Parathyroid adenoma (tissue), 2 donors: ENCODE results near the gene PKD2L2.

Experiments
- H2AFZ ChIP-seq: fragments of 300-600 bp; sonication (generic); one replicate; pipeline ENCODE4 v1.7.0; 2017; ENCODE audit warnings: antibody characterized with exemption, mild to moderate bottlenecking
- H3K27ac ChIP-seq: fragments of 300-600 bp; sonication (generic); one replicate; pipeline ENCODE4 v1.7.0; 2017
- H3K27me3 ChIP-seq: fragments of 300-600 bp; sonication (generic); one replicate; pipeline ENCODE4 v1.7.0; 2017; ENCODE audit warnings: low read length; ENCODE audit not compliant: control insufficient read depth, insufficient read depth
- H3K36me3 ChIP-seq: fragments of 300-600 bp; sonication (generic); one replicate; pipeline ENCODE4 v1.7.0; 2017; ENCODE audit warnings: low read length; ENCODE audit not compliant: control insufficient read depth, insufficient read depth
- H3K4me1 ChIP-seq: fragments of 300-600 bp; sonication (generic); one replicate; pipeline ENCODE4 v1.7.0; 2017; ENCODE audit warnings: control low read depth
- H3K4me2 ChIP-seq: fragments of 300-600 bp; sonication (generic); one replicate; pipeline ENCODE4 v1.7.0; 2017; ENCODE audit warnings: low read length
- H3K4me3 ChIP-seq: fragments of 300-600 bp; sonication (generic); one replicate; pipeline ENCODE4 v1.7.0; 2017; ENCODE audit warnings: low read depth, low read length
- H3K79me2 ChIP-seq: fragments of 300-600 bp; sonication (generic); one replicate; pipeline ENCODE4 v1.7.0; 2017; ENCODE audit warnings: control low read depth
- H3K9ac ChIP-seq: fragments of 300-600 bp; sonication (generic); one replicate; pipeline ENCODE4 v1.7.0; 2017; ENCODE audit warnings: mild to moderate bottlenecking
- H3K9me3 ChIP-seq: fragments of 300-600 bp; sonication (generic); one replicate; pipeline ENCODE4 v1.7.0; 2017; ENCODE audit warnings: low read length; ENCODE audit not compliant: control insufficient read depth
- TF ChIP-seq, protein P1 (sequence below): fragments of 300-600 bp; sonication (generic); IDR thresholded peaks from one replicate; pipeline ENCODE4 v1.7.0; 2017; ENCODE audit warnings: antibody characterized with exemption, mild to moderate bottlenecking
- donor health status: primary hyperparathyroidism.

The PKD2L2 gene

DNA sequence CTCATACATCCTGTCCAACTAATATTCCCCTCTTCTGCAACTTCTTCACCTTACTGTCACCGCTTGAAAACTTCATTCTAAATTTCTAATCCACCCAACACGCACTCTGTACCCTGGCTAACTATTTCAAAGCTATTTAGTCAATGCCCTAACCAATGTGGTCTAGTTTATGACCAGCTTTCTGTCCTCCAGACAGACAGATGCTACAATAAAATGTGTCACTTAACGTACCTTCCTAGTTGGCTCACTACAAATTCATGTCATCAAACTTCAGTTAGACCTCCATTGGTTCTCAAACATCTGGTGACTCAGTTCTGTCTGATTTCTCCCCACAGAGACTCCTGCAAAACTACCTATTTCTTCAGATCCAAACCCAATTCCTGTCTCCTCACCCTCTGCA lies 86.0 kb downstream of the PKD2L2 start:
- Histone ChIP-seq H3K27ac (no peak overlapping the region), H3K4me2 (no peak overlapping the region), H3K9ac (no peak overlapping the region), H3K79me2 (peaks cover 20% of the 10 kb centered on the region), H3K27me3 (no peaks in the 10 kb centered on the region), H3K4me1 (no peaks in the 10 kb centered on the region), H2AFZ (no peak overlapping the region), H3K4me3 (no peak overlapping the region), H3K9me3 (no peaks in the 10 kb centered on the region), H3K36me3 (no peaks in the 10 kb centered on the region)
- TF ChIP-seq, protein P1, sequence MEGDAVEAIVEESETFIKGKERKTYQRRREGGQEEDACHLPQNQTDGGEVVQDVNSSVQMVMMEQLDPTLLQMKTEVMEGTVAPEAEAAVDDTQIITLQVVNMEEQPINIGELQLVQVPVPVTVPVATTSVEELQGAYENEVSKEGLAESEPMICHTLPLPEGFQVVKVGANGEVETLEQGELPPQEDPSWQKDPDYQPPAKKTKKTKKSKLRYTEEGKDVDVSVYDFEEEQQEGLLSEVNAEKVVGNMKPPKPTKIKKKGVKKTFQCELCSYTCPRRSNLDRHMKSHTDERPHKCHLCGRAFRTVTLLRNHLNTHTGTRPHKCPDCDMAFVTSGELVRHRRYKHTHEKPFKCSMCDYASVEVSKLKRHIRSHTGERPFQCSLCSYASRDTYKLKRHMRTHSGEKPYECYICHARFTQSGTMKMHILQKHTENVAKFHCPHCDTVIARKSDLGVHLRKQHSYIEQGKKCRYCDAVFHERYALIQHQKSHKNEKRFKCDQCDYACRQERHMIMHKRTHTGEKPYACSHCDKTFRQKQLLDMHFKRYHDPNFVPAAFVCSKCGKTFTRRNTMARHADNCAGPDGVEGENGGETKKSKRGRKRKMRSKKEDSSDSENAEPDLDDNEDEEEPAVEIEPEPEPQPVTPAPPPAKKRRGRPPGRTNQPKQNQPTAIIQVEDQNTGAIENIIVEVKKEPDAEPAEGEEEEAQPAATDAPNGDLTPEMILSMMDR: no peak

DNA sequence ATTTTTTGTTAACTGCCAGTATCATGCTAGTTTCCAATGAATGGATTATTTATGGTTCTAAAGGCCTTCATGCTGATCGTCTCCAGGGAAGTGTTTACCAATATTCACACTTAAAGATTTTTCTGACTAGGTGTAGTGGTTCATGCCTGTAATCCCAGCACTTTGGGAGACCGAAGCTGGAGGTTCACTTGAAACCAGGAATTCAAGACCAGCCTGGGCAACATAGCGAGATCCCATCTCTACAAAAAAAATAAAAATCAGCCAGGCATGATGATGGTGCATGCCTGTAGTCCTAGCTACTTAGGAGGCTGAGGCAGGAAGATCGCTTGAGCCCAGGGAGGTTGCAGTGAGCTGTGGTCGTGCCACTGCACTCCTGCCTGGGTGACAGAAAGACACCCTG lies 100.2 kb downstream of the PKD2L2 start:
- Histone ChIP-seq H3K9ac (no peak overlapping the region), H3K9me3 (no peaks in the 10 kb centered on the region), H3K79me2 (peaks cover 28% of the 10 kb centered on the region), H3K4me3 (no peak overlapping the region), H3K4me1 (no peaks in the 10 kb centered on the region), H2AFZ (no peak overlapping the region), H3K27ac (no peak overlapping the region), H3K27me3 (no peaks in the 10 kb centered on the region), H3K4me2 (no peak overlapping the region), H3K36me3 (no peaks in the 10 kb centered on the region)
- TF ChIP-seq, protein P1: no peak
